ENCODE data around the gene PTPN3. TPM values are rescaled to one million over a fixed set of nuclear protein-coding genes. Genes with fewer than 3 reads are reported as not detected.

PTPN3 gene
- total RNA-seq, 1 experiment from 2014 or later, result 20.2 TPM

- Histone ChIP-seq H3K4me2 (no peak overlapping the region), H3K27ac (no peak overlapping the region), H2AFZ (no peak overlapping the region), H3K27me3 (ENCODE audit: insufficient read depth, low read depth) (no peaks in the 10 kb centered on the region), H3K36me3 (ENCODE audit: low read depth) (peaks cover 13% of the 10 kb centered on the region; the same call in 1 of the 2 replicates), H3K79me2 (ENCODE audit: low read depth) (peaks cover 93% of the 10 kb centered on the region), H3K4me1 (replicated peaks; ENCODE audit: insufficient read depth) (peaks cover 50% of the 10 kb centered on the region), H3F3A (ENCODE audit: insufficient read depth, low read depth) (peaks cover 10% of the 10 kb centered on the region), H3K9me3 (ENCODE audit: insufficient read depth, low read depth) (no peaks in the 10 kb centered on the region), H3K4me3 (no peak overlapping the region), H4K20me1 (ENCODE audit: insufficient read depth) (no peaks in the 10 kb centered on the region; the same call in 1 of the 2 replicates), H3K9me2 (ENCODE audit: insufficient read depth) (no peaks in the 10 kb centered on the region)
- ChIA-PET POLR2A (ENCODE audit: unreplicated experiment) (no interaction called here), CTCF (interaction anchor here (1.3 to 2.3 kb wide), 2 partner anchors 28 to 286 kb away, joined by 4 to 28 read pairs; no protein-coding TSS in a partner anchor)
- no peak for DNase-seq
- intact Hi-C loops (cut with micrococcal nuclease; ENCODE audit: unreplicated experiment), result loop anchor here (1.0 to 5.0 kb wide), 5 partner anchors 29 to 142 kb away; no protein-coding TSS in a partner anchor
- BruUV-seq (replicated peaks), result no TSS peak
- no peak for TF ChIP-seq CTCF (conservative IDR thresholded peaks at IDR 0.05)
- TF ChIP-seq EZH2 (IDR thresholded peaks at IDR 0.05; ENCODE audit: low read depth), result no peak
Measured at GRCh38 chr9:109468927-109469326, 29.2 kb downstream of the PTPN3 start.

GRCh38 chr9:109467936-109468335, 30.2 kb downstream of the PTPN3 start:
- H3K4me1 ChIP-seq (replicated peaks; ENCODE audit: insufficient read depth), result peaks cover 40% of the 10 kb centered on the region
- no peaks in the 10 kb centered on the region for H3K9me2 ChIP-seq (ENCODE audit: insufficient read depth)
- ChIA-PET POLR2A (ENCODE audit: unreplicated experiment) (no interaction called here), CTCF (interaction anchor here (0.7 to 1.0 kb wide), 2 partner anchors 28 to 349 kb away, joined by 3 to 4 read pairs; no protein-coding TSS in a partner anchor)
- no peaks in the 10 kb centered on the region for H3K27me3 ChIP-seq (ENCODE audit: insufficient read depth, low read depth)
- H3K4me3 ChIP-seq, result no peak overlapping the region
- no peak for DNase-seq
- H3K36me3 ChIP-seq (ENCODE audit: low read depth), result peaks cover 13% of the 10 kb centered on the region; the same call in 1 of the 2 replicates
- no peak overlapping the region for H2AFZ ChIP-seq
- peaks cover 10% of the 10 kb centered on the region for H3F3A ChIP-seq (ENCODE audit: insufficient read depth, low read depth)
- H3K9me3 ChIP-seq (ENCODE audit: insufficient read depth, low read depth), result no peaks in the 10 kb centered on the region
- H3K27ac ChIP-seq, result no peak overlapping the region
- H3K79me2 ChIP-seq (ENCODE audit: low read depth), result peaks cover 91% of the 10 kb centered on the region
- H4K20me1 ChIP-seq (ENCODE audit: insufficient read depth), result no peaks in the 10 kb centered on the region; the same call in 1 of the 2 replicates
- no peak for TF ChIP-seq EZH2 (IDR thresholded peaks at IDR 0.05; ENCODE audit: low read depth)
- no peak for TF ChIP-seq CTCF (conservative IDR thresholded peaks at IDR 0.05)
- no TSS peak for BruUV-seq (replicated peaks)
- intact Hi-C loops (cut with micrococcal nuclease; ENCODE audit: unreplicated experiment), result loop anchor here (2.0 to 5.0 kb wide), 5 partner anchors 15 to 141 kb away; no protein-coding TSS in a partner anchor
- H3K4me2 ChIP-seq, result no peak overlapping the region

GRCh38 chr9:109466623-109467590, 31.2 kb downstream of the PTPN3 start:
- Histone ChIP-seq H3F3A (ENCODE audit: insufficient read depth, low read depth) (peaks cover 10% of the 10 kb centered on the region), H3K79me2 (ENCODE audit: low read depth) (peaks cover 80% of the 10 kb centered on the region), H2AFZ (no peak overlapping the region), H3K9me2 (ENCODE audit: insufficient read depth) (no peaks in the 10 kb centered on the region), H4K20me1 (ENCODE audit: insufficient read depth) (no peaks in the 10 kb centered on the region), H3K9me3 (ENCODE audit: insufficient read depth, low read depth) (no peaks in the 10 kb centered on the region), H3K36me3 (ENCODE audit: low read depth) (peaks cover 15% of the 10 kb centered on the region; the same call in 1 of the 2 replicates), H3K4me1 (replicated peaks; ENCODE audit: insufficient read depth) (peaks cover 30% of the 10 kb centered on the region), H3K4me3 (no peak overlapping the region), H3K4me2 (no peak overlapping the region), H3K27me3 (ENCODE audit: insufficient read depth, low read depth) (no peaks in the 10 kb centered on the region), H3K27ac (no peak overlapping the region)
- TF ChIP-seq CTCF (conservative IDR thresholded peaks at IDR 0.05) (no peak), EZH2 (IDR thresholded peaks at IDR 0.05; ENCODE audit: low read depth) (no peak)
- intact Hi-C loops (cut with micrococcal nuclease; ENCODE audit: unreplicated experiment), result loop anchor here (2.0 to 5.0 kb wide), 3 partner anchors 14 to 140 kb away; no protein-coding TSS in a partner anchor
- CTCF ChIA-PET, result interaction anchor here (1.1 kb wide), 1 partner anchor 26 kb away, joined by 17 read pairs; no protein-coding TSS in a partner anchor
- peak in 1 of 2 experiments; percentile 48 for DNase-seq
- POLR2A ChIA-PET (ENCODE audit: unreplicated experiment), result interaction anchor here (0.6 kb wide), 1 partner anchor 14 kb away, joined by 17 read pairs; no protein-coding TSS in a partner anchor
- BruUV-seq (replicated peaks), result no TSS peak
